Endothelial cell of hepatic sinusoid (primary cell): Measurements from ENCODE around the gene DTX1.
"Not testable (repeated sequence)": the region's sequence is repeated elsewhere in the genome, so short reads cannot be mapped to it uniquely, and the experiment has no call there.

Source experiments
- in situ Hi-C: cut with HindIII; loops from 2 replicates; pipeline ENCODE4 v1.10.0; 2017; ENCODE audit warnings: low sequenced_read_pairs

The DTX1 gene

GRCh38 chr12:113134521-113134951, 78.0 kb downstream of the DTX1 start:
- in situ Hi-C loops, result loop anchor here (5.0 kb wide), 1 partner anchor 42 kb away; no protein-coding TSS in a partner anchor

- in situ Hi-C loops, result loop anchor here (5.0 kb wide), 1 partner anchor 73 kb away; no protein-coding TSS in a partner anchor
These were observed 78.9 kb downstream of the DTX1 start, which contains the start of gene RASAL1 for GRCh38 chr12:113135178-113136127. Gene RASAL1, minus strand, starts transcription at chr12:113135761. Its CDS starts 299 bp downstream, at chr12:113135462.

- in situ Hi-C loops, result loop anchor here (5.0 kb wide), 1 partner anchor 74 kb away; no protein-coding TSS in a partner anchor
These were observed 79.8 kb downstream of the DTX1 start for GRCh38 chr12:113136128-113136989.

- in situ Hi-C loops, result loop anchor here (5.0 kb wide), 1 partner anchor 75 kb away; no protein-coding TSS in a partner anchor
These were observed 80.5 kb downstream of the DTX1 start for GRCh38 chr12:113136990-113137511.

- in situ Hi-C loops, result loop anchor here (5.0 kb wide), 1 partner anchor 76 kb away; no protein-coding TSS in a partner anchor
These were observed 81.6 kb downstream of the DTX1 start for GRCh38 chr12:113137861-113138783.

GRCh38 chr12:113138826-113139225, 82.3 kb downstream of the DTX1 start:
- in situ Hi-C loops, result loop anchor here (5.0 kb wide), 1 partner anchor 77 kb away; no protein-coding TSS in a partner anchor

- in situ Hi-C loops, result no loop called here
These were observed 84.2 kb downstream of the DTX1 start for GRCh38 chr12:113140706-113141105.

GRCh38 chr12:113141716-113142115, 85.2 kb downstream of the DTX1 start:
- in situ Hi-C loops, result not testable (repeated sequence)

- in situ Hi-C loops, result no loop called here
These were observed 85.8 kb downstream of the DTX1 start for GRCh38 chr12:113142173-113142885.

GRCh38 chr12:113142886-113143332, 86.4 kb downstream of the DTX1 start:
- in situ Hi-C loops, result no loop called here

GRCh38 chr12:113143959-113144358, 87.4 kb downstream of the DTX1 start:
- in situ Hi-C loops, result no loop called here

- in situ Hi-C loops, result no loop called here
These were observed 88.3 kb downstream of the DTX1 start for GRCh38 chr12:113144806-113145205.

GRCh38 chr12:113145720-113146551, 89.4 kb downstream of the DTX1 start:
- in situ Hi-C loops, result no loop called here

- in situ Hi-C loops, result no loop called here
These were observed 90.5 kb downstream of the DTX1 start for GRCh38 chr12:113146999-113147398.
